Thymus (tissue), 11 donors: ENCODE results near the gene IGFN1. TPM values are rescaled to one million over a fixed set of nuclear protein-coding genes. Genes with fewer than 3 reads are reported as not detected.
A peak's percentile ranks its signal among the peaks of the same experiment; 100 is the strongest.

Experiments used
- DNase-seq, 9 donors: peaks; one replicate each; pipeline ENCODE4 v3.0.0-alpha.2; 2013; ENCODE audit warnings: low spot score in 9 of 9, low read depth in 6 of 9, missing footprints in 1 of 9
- H3K27ac ChIP-seq, 2 donors: one replicate each; pipeline ENCODE4 v1.5.1; 2013; ENCODE audit warnings: control low read depth in 1 of 2, low read depth in 1 of 2, low read length in 1 of 2, mild to moderate bottlenecking in 1 of 2, moderate library complexity in 1 of 2
- H3K27me3 ChIP-seq, 2 donors: one replicate each; pipeline ENCODE4 v1.5.1; 2013; ENCODE audit warnings: low read length in 1 of 2; ENCODE audit not compliant: control insufficient read depth in 2 of 2, insufficient read depth in 1 of 2
- H3K36me3 ChIP-seq, 2 donors: one replicate each; pipeline ENCODE4 v1.5.1; 2013; ENCODE audit warnings: low read length in 1 of 2, mild to moderate bottlenecking in 1 of 2, moderate library complexity in 1 of 2; ENCODE audit not compliant: control insufficient read depth in 2 of 2, insufficient read depth in 2 of 2
- H3K4me1 ChIP-seq, 2 donors: one replicate each; pipeline ENCODE4 v1.5.1; 2013; ENCODE audit warnings: low read length in 2 of 2; ENCODE audit not compliant: control insufficient read depth in 2 of 2, insufficient read depth in 2 of 2
- H3K4me3 ChIP-seq, 2 donors: one replicate each; pipeline ENCODE4 v1.5.1; 2013; ENCODE audit warnings: low read length in 2 of 2, control low read depth in 1 of 2, mild to moderate bottlenecking in 1 of 2
- H3K9me3 ChIP-seq, 2 donors: one replicate each; pipeline ENCODE4 v1.5.1; 2013; ENCODE audit warnings: low read length in 1 of 2, mild to moderate bottlenecking in 1 of 2; ENCODE audit not compliant: control insufficient read depth in 2 of 2, insufficient read depth in 1 of 2
- WGBS: extraction: QIAGEN DNeasy Blood & Tissue Kit; methylation state at CpG from one replicate; pipeline ENCODE4 v1.1.7; 2013; 5-methylcytosine and 5-hydroxymethylcytosine counted together
- polyA plus RNA-seq: library from polyadenylated mRNA; stranded (reverse); fragments of 200-250 nt; gene quantifications from one replicate; pipeline ENCODE4 v1.2.3, GENCODE V29; 2013
- total RNA-seq: library from RNA; stranded (reverse); fragments of 120-200 nt; gene quantifications from one replicate; pipeline ENCODE4 v1.2.4, GENCODE V29; 2013
- donor health status: healthy.

The IGFN1 gene
- total and polyA plus RNA-seq, 2 donors: 0.39 to 0.80 TPM

- no peak for DNase-seq
- WGBS: 96% methylated on average over 8 of the region's 8 CpGs
- no peaks in the 10 kb centered on the region for H3K9me3 ChIP-seq
- H3K27me3 ChIP-seq: peaks cover 10 to 48% of the 10 kb centered on the region in 2 donors
- peak overlapping the region in 1 of 2 donors; percentile 40 for H3K27ac ChIP-seq
- no peaks in the 10 kb centered on the region for H3K36me3 ChIP-seq
- H3K4me1 ChIP-seq: peaks cover 0 to 6% of the 10 kb centered on the region in 2 donors
- no peak overlapping the region for H3K4me3 ChIP-seq
Measured at GRCh38 chr1:201260648-201261311, 70.2 kb downstream of the IGFN1 start.

GRCh38 chr1:201261771-201262547 lies 71.3 kb downstream of the IGFN1 start:
- no peaks in the 10 kb centered on the region for H3K9me3 ChIP-seq
- 92% methylated on average over 8 of the region's 8 CpGs for WGBS
- no peak for DNase-seq
- no peaks in the 10 kb centered on the region for H3K36me3 ChIP-seq
- H3K27me3 ChIP-seq: peaks cover 10 to 50% of the 10 kb centered on the region in 2 donors
- H3K4me1 ChIP-seq: peaks cover 0 to 6% of the 10 kb centered on the region in 2 donors
- no peak overlapping the region for H3K4me3 ChIP-seq
- H3K27ac ChIP-seq: no peak overlapping the region

- WGBS: 96% methylated on average over 7 of the region's 7 CpGs
- Histone ChIP-seq H3K4me1 (peaks cover 0 to 6% of the 10 kb centered on the region in 2 donors), H3K4me3 (no peak overlapping the region), H3K27me3 (peaks cover 10 to 52% of the 10 kb centered on the region in 2 donors), H3K27ac (no peak overlapping the region), H3K9me3 (no peaks in the 10 kb centered on the region), H3K36me3 (no peaks in the 10 kb centered on the region)
- DNase-seq: no peak
Measured at GRCh38 chr1:201262963-201263608, 72.5 kb downstream of the IGFN1 start.

GRCh38 chr1:201264072-201264471 lies 73.4 kb downstream of the IGFN1 start:
- DNase-seq: no peak
- 89% methylated on average over 6 of the region's 6 CpGs for WGBS
- peaks cover 0 to 10% of the 10 kb centered on the region in 2 donors for H3K4me1 ChIP-seq

GRCh38 chr1:201264554-201264953 lies 73.9 kb downstream of the IGFN1 start:
- no peaks in the 10 kb centered on the region for H3K9me3 ChIP-seq
- H3K27me3 ChIP-seq: peaks cover 6 to 45% of the 10 kb centered on the region in 2 donors
- H3K4me1 ChIP-seq: peaks cover 0 to 11% of the 10 kb centered on the region in 2 donors
- no peaks in the 10 kb centered on the region for H3K36me3 ChIP-seq
- H3K4me3 ChIP-seq: no peak overlapping the region
- no peak overlapping the region for H3K27ac ChIP-seq
- DNase-seq: no peak
- WGBS: 94% methylated on average over 4 of the region's 4 CpGs

More at GRCh38 chr1:201264072-201264471, 73.4 kb downstream of the IGFN1 start:
- Histone ChIP-seq H3K27me3 (peaks cover 7 to 50% of the 10 kb centered on the region in 2 donors), H3K36me3 (no peaks in the 10 kb centered on the region), H3K4me3 (no peak overlapping the region), H3K9me3 (no peaks in the 10 kb centered on the region), H3K27ac (no peak overlapping the region)

GRCh38 chr1:201265756-201266155 lies 75.1 kb downstream of the IGFN1 start:
- no peak for DNase-seq
- Histone ChIP-seq H3K36me3 (no peaks in the 10 kb centered on the region), H3K27me3 (peaks cover 0 to 38% of the 10 kb centered on the region in 2 donors), H3K4me3 (no peak overlapping the region), H3K4me1 (peaks cover 0 to 11% of the 10 kb centered on the region in 2 donors), H3K27ac (no peak overlapping the region), H3K9me3 (no peaks in the 10 kb centered on the region)
- 91% methylated on average over 3 of the region's 3 CpGs for WGBS

- Histone ChIP-seq H3K4me1 (peaks cover 0 to 8% of the 10 kb centered on the region in 2 donors), H3K27ac (no peak overlapping the region), H3K36me3 (no peaks in the 10 kb centered on the region), H3K27me3 (peaks cover 0 to 37% of the 10 kb centered on the region in 2 donors), H3K9me3 (no peaks in the 10 kb centered on the region), H3K4me3 (no peak overlapping the region)
- no peak for DNase-seq
Measured at GRCh38 chr1:201266276-201266675, 75.7 kb downstream of the IGFN1 start.

- DNase-seq: no peak
- peaks cover 0 to 8% of the 10 kb centered on the region in 2 donors for H3K4me1 ChIP-seq
- H3K27ac ChIP-seq: no peak overlapping the region
- H3K27me3 ChIP-seq: peaks cover 0 to 34% of the 10 kb centered on the region in 2 donors
- H3K9me3 ChIP-seq: no peaks in the 10 kb centered on the region
- no peak overlapping the region for H3K4me3 ChIP-seq
- no peaks in the 10 kb centered on the region for H3K36me3 ChIP-seq
- 72% methylated on average over 3 of the region's 3 CpGs for WGBS
Measured at GRCh38 chr1:201266774-201267173, 76.2 kb downstream of the IGFN1 start.
